HEK293 (cell line): ENCODE measurements around the gene OSBP.

ENCODE experiments used
- CTCF ChIA-PET: fragments of 350-600 bp; formaldehyde crosslinking; extraction: SDS; loops from one replicate; lab custom pipeline; 2021; ENCODE audit warnings: antibody characterized with exemption; lab: Yijun Ruan, JAX
- POLR2A ChIA-PET: fragments of 300-600 bp; formaldehyde crosslinking; extraction: SDS; loops from one replicate; lab custom pipeline; 2020; ENCODE audit warnings: antibody characterized with exemption, inconsistent platforms; lab: Yijun Ruan, JAX
- H3K27ac ChIP-seq: fragments of 200-500 bp; sonication (Bioruptor generic); 2 replicates; pipeline ENCODE4 v1.5.1; 2014; ENCODE audit warnings: low read depth, low read length, control low read depth, inconsistent platforms; ENCODE audit errors: extremely low read depth
- H3K36me3 ChIP-seq, 2 experiments: fragments of 200-500 bp in 1 of 2; sonication (Bioruptor generic) in 1 of 2; 1 replicate in 1 of 2; 2 replicates in 1 of 2; pipeline ENCODE4 v1.5.1; 2014 to 2017; ENCODE audit warnings: inconsistent platforms in 2 of 2, low read length in 2 of 2; ENCODE audit not compliant: control insufficient read depth in 2 of 2, insufficient read depth in 1 of 2
- H3K4me1 ChIP-seq: fragments of 200-500 bp; sonication (Bioruptor generic); 2 replicates; pipeline ENCODE4 v1.5.1; 2014; ENCODE audit warnings: mild to moderate bottlenecking, low read length, inconsistent platforms; ENCODE audit not compliant: control insufficient read depth, insufficient read depth
- H3K4me3 ChIP-seq: 2 replicates; pipeline ENCODE4 v1.5.1; 2011; ENCODE audit warnings: low read depth, mild to moderate bottlenecking, control low read depth, low read length, moderate library complexity
- H3K9me3 ChIP-seq: fragments of 200-500 bp; sonication (Bioruptor generic); 2 replicates; pipeline ENCODE4 v1.5.1; 2014; ENCODE audit warnings: low read depth, low read length, inconsistent platforms; ENCODE audit not compliant: control insufficient read depth, insufficient read depth
- KLF1 ChIP-seq: fragments of 450-650 bp; formaldehyde crosslinking; IDR thresholded peaks from 2 replicates; pipeline ENCODE4 v1.5.1; 2016; ENCODE audit warnings: missing biosample characterization, missing genetic modification characterization
- OVOL3 ChIP-seq: fragments of 450-650 bp; formaldehyde crosslinking; IDR thresholded peaks from 2 replicates; pipeline ENCODE4 v1.5.1; 2016; ENCODE audit warnings: missing biosample characterization, missing genetic modification characterization
- TCF7L2 ChIP-seq: IDR thresholded peaks from 2 replicates; pipeline ENCODE4 v1.6.1; 2011; ENCODE audit warnings: low read depth, mild to moderate bottlenecking, inconsistent platforms, low read length, moderate library complexity, borderline replicate concordance
- YY1 ChIP-seq: fragments of 450-650 bp; formaldehyde crosslinking; IDR thresholded peaks from 2 replicates; pipeline ENCODE4 v1.5.1; 2018; ENCODE audit warnings: missing biosample characterization, missing genetic modification characterization
- ZFP41 ChIP-seq: fragments of 450-650 bp; formaldehyde crosslinking; IDR thresholded peaks from 2 replicates; pipeline ENCODE4 v1.5.1; 2016; ENCODE audit warnings: missing biosample characterization, missing genetic modification characterization, borderline replicate concordance
- ZNF114 ChIP-seq: fragments of 450-650 bp; formaldehyde crosslinking; IDR thresholded peaks from 2 replicates; pipeline ENCODE4 v1.5.0; 2017; ENCODE audit warnings: missing biosample characterization, missing genetic modification characterization
- ZNF292 ChIP-seq: fragments of 450-650 bp; formaldehyde crosslinking; IDR thresholded peaks from 2 replicates; pipeline ENCODE4 v1.5.1; 2016; ENCODE audit warnings: low read depth, missing biosample characterization, missing genetic modification characterization, borderline replicate concordance
- ZNF366 ChIP-seq: fragments of 450-650 bp; formaldehyde crosslinking; conservative IDR thresholded peaks from 2 replicates; pipeline ENCODE4 v1.5.1; 2016; ENCODE audit warnings: missing biosample characterization, missing genetic modification characterization
- ZNF394 ChIP-seq: fragments of 450-650 bp; formaldehyde crosslinking; IDR thresholded peaks from 2 replicates; pipeline ENCODE4 v1.5.1; 2016; ENCODE audit warnings: missing biosample characterization, missing genetic modification characterization, mild to moderate bottlenecking, moderate library complexity, borderline replicate concordance
- ZNF416 ChIP-seq: fragments of 450-650 bp; formaldehyde crosslinking; IDR thresholded peaks from 2 replicates; pipeline ENCODE4 v1.5.1; 2016; ENCODE audit warnings: missing biosample characterization, missing genetic modification characterization
- ZNF423 ChIP-seq: fragments of 450-650 bp; formaldehyde crosslinking; IDR thresholded peaks from 2 replicates; pipeline ENCODE4 v1.5.1; 2016; ENCODE audit warnings: missing biosample characterization, missing genetic modification characterization
- ZNF426 ChIP-seq: fragments of 450-650 bp; formaldehyde crosslinking; IDR thresholded peaks from 2 replicates; pipeline ENCODE4 v1.5.1; 2017; ENCODE audit warnings: missing biosample characterization, missing genetic modification characterization, mild to moderate bottlenecking, inconsistent platforms, moderate library complexity
- ZNF555 ChIP-seq: fragments of 450-650 bp; formaldehyde crosslinking; conservative IDR thresholded peaks from 2 replicates; pipeline ENCODE4 v1.5.1; 2017; ENCODE audit warnings: missing biosample characterization, mild to moderate bottlenecking, missing genetic modification characterization, inconsistent platforms
- ZNF560 ChIP-seq: fragments of 450-650 bp; formaldehyde crosslinking; IDR thresholded peaks from 2 replicates; pipeline ENCODE4 v1.5.1; 2017; ENCODE audit warnings: missing biosample characterization, missing genetic modification characterization, borderline replicate concordance
- ZNF585B ChIP-seq: fragments of 450-650 bp; formaldehyde crosslinking; IDR thresholded peaks from 2 replicates; pipeline ENCODE4 v1.5.1; 2016; ENCODE audit warnings: missing biosample characterization, missing genetic modification characterization
- ZNF639 ChIP-seq: fragments of 450-650 bp; formaldehyde crosslinking; IDR thresholded peaks from 2 replicates; pipeline ENCODE4 v1.5.1; 2016; ENCODE audit warnings: missing biosample characterization, missing genetic modification characterization
- ZNF660 ChIP-seq: fragments of 450-650 bp; IDR thresholded peaks from 2 replicates; pipeline ENCODE4 v1.5.1; 2018; ENCODE audit warnings: missing biosample characterization, mild to moderate bottlenecking, missing genetic modification characterization
- ZNF701 ChIP-seq: fragments of 450-650 bp; formaldehyde crosslinking; IDR thresholded peaks from 2 replicates; pipeline ENCODE4 v1.5.1; 2016; ENCODE audit warnings: missing biosample characterization, missing genetic modification characterization
- ZSCAN16 ChIP-seq: fragments of 450-650 bp; formaldehyde crosslinking; IDR thresholded peaks from 2 replicates; pipeline ENCODE4 v1.5.1; 2016; ENCODE audit warnings: missing biosample characterization, missing genetic modification characterization
- TF ChIP-seq, protein P1 (sequence below): fragments of 450-650 bp; formaldehyde crosslinking; IDR thresholded peaks from 2 replicates; pipeline ENCODE4 v1.5.1; 2017; ENCODE audit warnings: missing biosample characterization, missing genetic modification characterization
- TF ChIP-seq, protein P2 (sequence below): fragments of 450-650 bp; formaldehyde crosslinking; IDR thresholded peaks from 2 replicates; pipeline ENCODE4 v1.5.1; 2016; ENCODE audit warnings: missing biosample characterization, missing genetic modification characterization
- TF ChIP-seq, protein P3 (sequence below): fragments of 450-650 bp; formaldehyde crosslinking; IDR thresholded peaks from 2 replicates; pipeline ENCODE4 v1.5.1; 2017; ENCODE audit warnings: missing biosample characterization, mild to moderate bottlenecking, missing genetic modification characterization, moderate library complexity
- TF ChIP-seq, protein P4 (sequence below): fragments of 450-650 bp; formaldehyde crosslinking; IDR thresholded peaks from 2 replicates; pipeline ENCODE4 v1.5.1; 2017; ENCODE audit warnings: missing biosample characterization, missing genetic modification characterization

The OSBP gene

DNA sequence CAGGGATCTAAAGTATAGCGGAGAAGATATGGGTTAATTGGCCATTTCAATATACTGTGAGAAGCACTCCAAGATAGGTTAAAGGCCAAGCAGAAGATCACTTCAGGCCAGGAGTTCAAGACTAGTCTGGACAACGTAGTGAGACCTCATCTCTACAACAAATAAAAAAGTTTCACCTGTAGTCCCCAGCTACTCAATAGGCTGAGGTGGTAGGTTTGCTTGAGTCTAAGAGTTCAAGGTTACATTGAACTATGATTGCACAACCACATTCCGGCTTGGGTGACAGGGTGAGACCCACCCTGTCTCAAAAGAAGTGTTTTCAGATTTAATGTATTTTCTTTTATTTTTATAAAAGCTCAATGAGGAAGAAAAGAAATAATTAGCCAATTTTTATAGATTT lies 27.8 kb upstream of the OSBP start:
- no peak overlapping the region for H3K4me3 ChIP-seq
- POLR2A ChIA-PET: no interaction called here
- H3K9me3 ChIP-seq: no peaks in the 10 kb centered on the region
- peaks cover 46 to 89% of the 10 kb centered on the region in 2 experiments for H3K36me3 ChIP-seq
- H3K4me1 ChIP-seq: no peaks in the 10 kb centered on the region
- CTCF ChIA-PET: interaction anchor here (1.2 kb wide), 1 partner anchor 37 kb away, joined by 4 read pairs; no protein-coding TSS in a partner anchor
- no peak overlapping the region for H3K27ac ChIP-seq
- TF ChIP-seq, protein P1, sequence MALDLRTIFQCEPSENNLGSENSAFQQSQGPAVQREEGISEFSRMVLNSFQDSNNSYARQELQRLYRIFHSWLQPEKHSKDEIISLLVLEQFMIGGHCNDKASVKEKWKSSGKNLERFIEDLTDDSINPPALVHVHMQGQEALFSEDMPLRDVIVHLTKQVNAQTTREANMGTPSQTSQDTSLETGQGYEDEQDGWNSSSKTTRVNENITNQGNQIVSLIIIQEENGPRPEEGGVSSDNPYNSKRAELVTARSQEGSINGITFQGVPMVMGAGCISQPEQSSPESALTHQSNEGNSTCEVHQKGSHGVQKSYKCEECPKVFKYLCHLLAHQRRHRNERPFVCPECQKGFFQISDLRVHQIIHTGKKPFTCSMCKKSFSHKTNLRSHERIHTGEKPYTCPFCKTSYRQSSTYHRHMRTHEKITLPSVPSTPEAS (tag by site-specific recombination): no peak
- TF ChIP-seq ZSCAN16 (tag by site-specific recombination) (no peak), ZNF114 (tag by site-specific recombination) (no peak), OVOL3 (tag by site-specific recombination) (no peak), ZNF639 (tag by site-specific recombination) (no peak), ZNF560 (no peak), ZNF660 (tag by site-specific recombination) (no peak), ZNF366 (tag by site-specific recombination) (no peak), ZNF394 (tag by site-specific recombination) (no peak), YY1 (tag by site-specific recombination) (no peak), ZNF585B (tag by site-specific recombination) (no peak), ZFP41 (no peak), ZNF555 (no peak), ZNF701 (tag by site-specific recombination) (no peak), KLF1 (tag by site-specific recombination) (no peak), TCF7L2 (no peak), ZNF426 (tag by site-specific recombination) (no peak), ZNF416 (tag by site-specific recombination) (no peak)
- TF ChIP-seq, protein P2, sequence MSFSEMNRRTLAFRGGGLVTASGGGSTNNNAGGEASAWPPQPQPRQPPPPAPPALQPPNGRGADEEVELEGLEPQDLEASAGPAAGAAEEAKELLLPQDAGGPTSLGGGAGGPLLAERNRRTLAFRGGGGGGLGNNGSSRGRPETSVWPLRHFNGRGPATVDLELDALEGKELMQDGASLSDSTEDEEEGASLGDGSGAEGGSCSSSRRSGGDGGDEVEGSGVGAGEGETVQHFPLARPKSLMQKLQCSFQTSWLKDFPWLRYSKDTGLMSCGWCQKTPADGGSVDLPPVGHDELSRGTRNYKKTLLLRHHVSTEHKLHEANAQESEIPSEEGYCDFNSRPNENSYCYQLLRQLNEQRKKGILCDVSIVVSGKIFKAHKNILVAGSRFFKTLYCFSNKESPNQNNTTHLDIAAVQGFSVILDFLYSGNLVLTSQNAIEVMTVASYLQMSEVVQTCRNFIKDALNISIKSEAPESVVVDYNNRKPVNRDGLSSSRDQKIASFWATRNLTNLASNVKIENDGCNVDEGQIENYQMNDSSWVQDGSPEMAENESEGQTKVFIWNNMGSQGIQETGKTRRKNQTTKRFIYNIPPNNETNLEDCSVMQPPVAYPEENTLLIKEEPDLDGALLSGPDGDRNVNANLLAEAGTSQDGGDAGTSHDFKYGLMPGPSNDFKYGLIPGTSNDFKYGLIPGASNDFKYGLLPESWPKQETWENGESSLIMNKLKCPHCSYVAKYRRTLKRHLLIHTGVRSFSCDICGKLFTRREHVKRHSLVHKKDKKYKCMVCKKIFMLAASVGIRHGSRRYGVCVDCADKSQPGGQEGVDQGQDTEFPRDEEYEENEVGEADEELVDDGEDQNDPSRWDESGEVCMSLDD: no peak
- TF ChIP-seq, protein P3, sequence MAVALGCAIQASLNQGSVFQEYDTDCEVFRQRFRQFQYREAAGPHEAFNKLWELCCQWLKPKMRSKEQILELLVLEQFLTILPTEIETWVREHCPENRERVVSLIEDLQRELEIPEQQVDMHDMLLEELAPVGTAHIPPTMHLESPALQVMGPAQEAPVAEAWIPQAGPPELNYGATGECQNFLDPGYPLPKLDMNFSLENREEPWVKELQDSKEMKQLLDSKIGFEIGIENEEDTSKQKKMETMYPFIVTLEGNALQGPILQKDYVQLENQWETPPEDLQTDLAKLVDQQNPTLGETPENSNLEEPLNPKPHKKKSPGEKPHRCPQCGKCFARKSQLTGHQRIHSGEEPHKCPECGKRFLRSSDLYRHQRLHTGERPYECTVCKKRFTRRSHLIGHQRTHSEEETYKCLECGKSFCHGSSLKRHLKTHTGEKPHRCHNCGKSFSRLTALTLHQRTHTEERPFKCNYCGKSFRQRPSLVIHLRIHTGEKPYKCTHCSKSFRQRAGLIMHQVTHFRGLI: no peak

GRCh38 chr11:59641156-59641555 lies 25.6 kb upstream of the OSBP start:
- POLR2A ChIA-PET: no interaction called here

More at GRCh38 chr11:59641156-59641555, 25.6 kb upstream of the OSBP start:
- CTCF ChIA-PET: interaction anchor here (0.6 kb wide), 1 partner anchor 108 kb away, joined by 3 read pairs; no protein-coding TSS in a partner anchor
- H3K4me1 ChIP-seq: no peaks in the 10 kb centered on the region
- H3K36me3 ChIP-seq: peaks cover 27 to 86% of the 10 kb centered on the region in 2 experiments
- TF ChIP-seq ZNF423 (tag by site-specific recombination) (no peak), ZNF292 (no peak)
- TF ChIP-seq, protein P4, sequence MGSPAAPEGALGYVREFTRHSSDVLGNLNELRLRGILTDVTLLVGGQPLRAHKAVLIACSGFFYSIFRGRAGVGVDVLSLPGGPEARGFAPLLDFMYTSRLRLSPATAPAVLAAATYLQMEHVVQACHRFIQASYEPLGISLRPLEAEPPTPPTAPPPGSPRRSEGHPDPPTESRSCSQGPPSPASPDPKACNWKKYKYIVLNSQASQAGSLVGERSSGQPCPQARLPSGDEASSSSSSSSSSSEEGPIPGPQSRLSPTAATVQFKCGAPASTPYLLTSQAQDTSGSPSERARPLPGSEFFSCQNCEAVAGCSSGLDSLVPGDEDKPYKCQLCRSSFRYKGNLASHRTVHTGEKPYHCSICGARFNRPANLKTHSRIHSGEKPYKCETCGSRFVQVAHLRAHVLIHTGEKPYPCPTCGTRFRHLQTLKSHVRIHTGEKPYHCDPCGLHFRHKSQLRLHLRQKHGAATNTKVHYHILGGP: no peak
- H3K9me3 ChIP-seq: no peaks in the 10 kb centered on the region
- no peak overlapping the region for H3K27ac ChIP-seq
- H3K4me3 ChIP-seq: no peak overlapping the region
